ENCODE measurements around the gene RBPJ. TPM values are rescaled to one million over a fixed set of nuclear protein-coding genes. Genes with fewer than 3 reads are reported as not detected.

The RBPJ gene
- total RNA-seq, result 118 TPM
- long read RNA-seq, full-length matches to known transcripts, result 74 of 159 reads
- long read RNA-seq, partial matches to known transcripts, result 27 of 159 reads
- long read RNA-seq, other reads (novel, unspliced or antisense), result 58 of 159 reads

GRCh38 chr4:26320538-26321372 is at the start of gene RBPJ:
Gene RBPJ, plus strand, starts transcription at chr4:26321014. Its CDS starts 15 bp downstream, at chr4:26321029.
- DNase-seq (peak; percentile 92), ATAC-seq (peak; percentile 87 to 88)
- Histone ChIP-seq H3K9me3 (peaks cover 2% of the 10 kb centered on the region), H3K4me1 (peaks cover 38% of the 10 kb centered on the region), H3K36me3 (no peaks in the 10 kb centered on the region), H3K4me3 (peak within 1 kb of the TSS; percentile 93), H3K27me3 (ENCODE audit: low read depth) (no peaks in the 10 kb centered on the region), H3K27ac (peak within 1 kb of the TSS; percentile 93)
- intact Hi-C loops (cut with DNase I), result no loop called here
- no peak for TF ChIP-seq CTCF (IDR thresholded peaks at IDR 0.05)

GRCh38 chr4:26271703-26272102 is 49.1 kb upstream of the RBPJ start:
- Histone ChIP-seq H3K36me3 (no peaks in the 10 kb centered on the region), H3K27ac (no peak overlapping the region), H3K4me3 (no peak overlapping the region), H3K4me1 (peaks cover 10% of the 10 kb centered on the region), H3K27me3 (ENCODE audit: low read depth) (no peaks in the 10 kb centered on the region), H3K9me3 (no peaks in the 10 kb centered on the region)
- intact Hi-C loops (cut with DNase I), result no loop called here
- DNase-seq, result no peak
- TF ChIP-seq CTCF (IDR thresholded peaks at IDR 0.05), result no peak
- ATAC-seq, result no peak

- H3K9me3 ChIP-seq, result no peaks in the 10 kb centered on the region
- no peaks in the 10 kb centered on the region for H3K27me3 ChIP-seq (ENCODE audit: low read depth)
- no peaks in the 10 kb centered on the region for H3K36me3 ChIP-seq
- H3K4me3 ChIP-seq, result peak overlapping the region; percentile 25
- ATAC-seq, result peak in 1 of 2 donors; percentile 64
- H3K27ac ChIP-seq, result peak overlapping the region; percentile 54
- intact Hi-C loops (cut with DNase I), result no loop called here
- DNase-seq, result no peak
- TF ChIP-seq CTCF (IDR thresholded peaks at IDR 0.05), result no peak
- peaks cover 10% of the 10 kb centered on the region for H3K4me1 ChIP-seq
Observed at GRCh38 chr4:26272654-26273615, 47.9 kb upstream of the RBPJ start.

- intact Hi-C loops (cut with DNase I), result no loop called here
- H3K27ac ChIP-seq, result peak overlapping the region; percentile 54
- H3K4me1 ChIP-seq, result peaks cover 10% of the 10 kb centered on the region
- no peak for TF ChIP-seq CTCF (IDR thresholded peaks at IDR 0.05)
- H3K9me3 ChIP-seq, result no peaks in the 10 kb centered on the region
- H3K4me3 ChIP-seq, result peak overlapping the region; percentile 25
- no peaks in the 10 kb centered on the region for H3K36me3 ChIP-seq
- H3K27me3 ChIP-seq (ENCODE audit: low read depth), result no peaks in the 10 kb centered on the region
- ATAC-seq (peak; percentile 59 to 75), DNase-seq (peak; percentile 64)
Observed at GRCh38 chr4:26273616-26273980, 47.2 kb upstream of the RBPJ start.

GRCh38 chr4:26275281-26275680 is 45.5 kb upstream of the RBPJ start:
- Histone ChIP-seq H3K36me3 (no peaks in the 10 kb centered on the region), H3K9me3 (no peaks in the 10 kb centered on the region), H3K27ac (peak overlapping the region; percentile 37), H3K27me3 (ENCODE audit: low read depth) (no peaks in the 10 kb centered on the region), H3K4me1 (peaks cover 10% of the 10 kb centered on the region), H3K4me3 (peak overlapping the region; percentile 25)
- no peak for TF ChIP-seq CTCF (IDR thresholded peaks at IDR 0.05)
- no peak for DNase-seq
- peak in 1 of 2 donors; percentile 76 for ATAC-seq
- intact Hi-C loops (cut with DNase I), result no loop called here
